Ovary (tissue), 9 donors: ENCODE measurements around the gene NRTN. TPM values are rescaled to one million over a fixed set of nuclear protein-coding genes. Genes with fewer than 3 reads are reported as not detected.

Source experiments
- DNase-seq, 5 donors: peaks; one replicate each; pipeline ENCODE4 v3.0.0-alpha.2; 2019 to 2020
- H3K27ac ChIP-seq, 2 donors: fragments of 200-600 bp; one replicate each; pipeline versions ENCODE4 v1.5.1 to v1.8.0; 2019 to 2022
- H3K27me3 ChIP-seq: fragments of 200-600 bp; one replicate; pipeline ENCODE4 v1.8.0; 2022
- H3K36me3 ChIP-seq: fragments of 200-600 bp; sonication (generic); one replicate; pipeline ENCODE4 v1.5.1; 2019
- H3K4me1 ChIP-seq: one replicate; pipeline ENCODE4 v1.8.1; 2013; ENCODE audit warnings: mild to moderate bottlenecking, moderate library complexity; ENCODE audit not compliant: insufficient read depth
- H3K4me3 ChIP-seq: fragments of 200-600 bp; sonication (generic); one replicate; pipeline ENCODE4 v1.5.1; 2017
- H3K9me3 ChIP-seq, 2 donors: fragments of 200-600 bp in 1 of 2; sonication (generic) in 1 of 2; one replicate each; pipeline versions ENCODE4 v1.5.1 to v1.8.1; 2013 to 2019; ENCODE audit warnings: mild to moderate bottlenecking in 1 of 2, moderate library complexity in 1 of 2
- CTCF ChIP-seq, 3 donors: fragments of 450-650 bp in 2 of 3; fragments of 200-600 bp in 1 of 3; IDR thresholded peaks; one replicate each; pipeline versions ENCODE4 v1.5.1 to v1.8.0; 2016 to 2022; ENCODE audit warnings: antibody characterized with exemption in 3 of 3, mild to moderate bottlenecking in 1 of 3
- EP300 ChIP-seq: sonication (generic); formaldehyde crosslinking; IDR thresholded peaks from one replicate; pipeline ENCODE4 v1.6.1; 2017; ENCODE audit warnings: antibody characterized with exemption
- POLR2A ChIP-seq: fragments of 450-650 bp; IDR thresholded peaks from one replicate; pipeline ENCODE4 v1.6.1; 2017; ENCODE audit warnings: antibody characterized with exemption, mild to moderate bottlenecking, moderate library complexity
- WGBS, 3 donors: extraction: QIAGEN DNeasy Blood & Tissue Kit in 1 of 3; methylation state at CpG; one replicate each; pipeline versions ENCODE4 v1.1.5 to v1.1.7; 2013 to 2017; 5-methylcytosine and 5-hydroxymethylcytosine counted together
- intact Hi-C, 4 donors: fragments of 100-400 bp; cut with DNase I; formaldehyde crosslinking; loops; one replicate each; pipeline versions ENCODE4 v1.11.0 to v1.15.1; 2022 to 2023
- polyA plus RNA-seq, 2 donors: library from polyadenylated mRNA; stranded (reverse); fragments of 200-250 nt in 1 of 2; fragments of 350-450 nt in 1 of 2; fragmentation: Illumina TruSeq in 1 of 2; extraction: RNeasy Lipid Tissue Mini Kit (QIAGEN cat#74804) in 1 of 2; gene quantifications; one replicate each; pipeline ENCODE4 v1.2.3, GENCODE V29; 2013 to 2014
- total RNA-seq, 7 donors: library from RNA; depleted of rRNA in 2 of 7; stranded (reverse); fragments of >200 nt in 2 of 7; fragmentation: NEBNext Ultra II Directional in 3 of 7; extraction: Animal tissue kit (Norgen Biotek cat#: 25700) in 3 of 7; gene quantifications; one replicate each; pipeline versions ENCODE4 v1.1.0 to v1.2.4, GENCODE V29; 2016 to 2023
- donor health status: DM: no; HTN: no; CAD: no; lungs with moderate emphysema.
- donor health status: DM: no; HTN: no; CAD: no.
- donor health status: Bipolar disorder and iron deficiency.
- donor health status: DM: yes; HTN: yes; CAD: no.
- donor health status: DM: no; HTN: no; CAD: no.
- donor health status: DM: yes; HTN: yes; CAD: no.

The NRTN gene
- total and polyA plus RNA-seq, 9 donors = 0.11 to 2.8 (median 0.65) TPM; not detected in 4

- no peak for DNase-seq
- intact Hi-C loops = loop anchor here in 1 of 4 donors (10.0 kb wide), 1 partner anchor 236 kb away; no protein-coding TSS in a partner anchor
- Histone ChIP-seq H3K9me3 (no peaks in the 10 kb centered on the region), H3K36me3 (peaks cover 2% of the 10 kb centered on the region), H3K4me3 (no peak overlapping the region), H3K27ac (no peak overlapping the region), H3K4me1 (no peaks in the 10 kb centered on the region), H3K27me3 (no peaks in the 10 kb centered on the region)
- 90 to 96% (median 92%) methylated on average over 5 of the region's 5 CpGs for WGBS, 3 donors
- TF ChIP-seq POLR2A (no peak), EP300 (no peak), CTCF (IDR thresholded peaks at IDR 0.05) (no peak)
Observed at GRCh38 chr19:5788422-5788821, 16.4 kb upstream of the NRTN start.

GRCh38 chr19:5789351-5789761 lies 15.5 kb upstream of the NRTN start:
- peaks cover 2% of the 10 kb centered on the region for H3K36me3 ChIP-seq
- no peak for TF ChIP-seq POLR2A
- TF ChIP-seq EP300 = no peak
- no peak for TF ChIP-seq CTCF (IDR thresholded peaks at IDR 0.05)
- intact Hi-C loops = loop anchor here in 1 of 4 donors (10.0 kb wide), 1 partner anchor 235 kb away; no protein-coding TSS in a partner anchor

GRCh38 chr19:5789886-5790558 lies 14.8 kb upstream of the NRTN start:
- WGBS, 3 donors = 68 to 76% (median 72%) methylated on average over 26 of the region's 26 CpGs
- Histone ChIP-seq H3K4me3 (peak overlapping the region; percentile 91), H3K4me1 (no peaks in the 10 kb centered on the region), H3K36me3 (peaks cover 2% of the 10 kb centered on the region), H3K27me3 (no peaks in the 10 kb centered on the region), H3K9me3 (no peaks in the 10 kb centered on the region), H3K27ac (peak overlapping the region; percentile 87 to 96)
- DNase-seq = peak in 3 of 5 donors; percentile 52 to 58 (median 54)
- TF ChIP-seq POLR2A (no peak), CTCF (IDR thresholded peaks at IDR 0.05) (no peak), EP300 (no peak)
- intact Hi-C loops = loop anchor here in 1 of 4 donors (10.0 kb wide), 1 partner anchor 235 kb away; no protein-coding TSS in a partner anchor

More at GRCh38 chr19:5789351-5789761, 15.5 kb upstream of the NRTN start:
- H3K27me3 ChIP-seq = no peaks in the 10 kb centered on the region
- H3K27ac ChIP-seq = no peak overlapping the region
- peak in 3 of 5 donors; percentile 49 to 53 (median 49) for DNase-seq
- WGBS, 3 donors = 90 to 94% (median 92%) methylated on average over 35 to 39 of the region's 39 CpGs
- H3K4me1 ChIP-seq = no peaks in the 10 kb centered on the region
- H3K4me3 ChIP-seq = no peak overlapping the region
- no peaks in the 10 kb centered on the region for H3K9me3 ChIP-seq

GRCh38 chr19:5790559-5791520 lies 14.0 kb upstream of the NRTN start, which contains the start of gene DUS3L:
DUS3L (minus strand) TSS chr19:5791163; CDS start chr19:5791141, 22 bp downstream.
- peak within 1 kb of the TSS; percentile 91 for H3K4me3 ChIP-seq
- TF ChIP-seq EP300 (peak; percentile 57), CTCF (IDR thresholded peaks at IDR 0.05) (no peak), POLR2A (peak; percentile 64)

More at GRCh38 chr19:5790559-5791520, 14.0 kb upstream of the NRTN start, which contains the start of gene DUS3L:
- Histone ChIP-seq H3K27me3 (no peaks in the 10 kb centered on the region), H3K27ac (peak within 1 kb of the TSS; percentile 87 to 96), H3K9me3 (no peaks in the 10 kb centered on the region), H3K4me1 (no peaks in the 10 kb centered on the region), H3K36me3 (peaks cover 2% of the 10 kb centered on the region)
- WGBS, 3 donors = 9 to 11% (median 11%) methylated on average over 66 to 72 of the region's 72 CpGs
- intact Hi-C loops = no loop called here
- DNase-seq = peak; percentile 95 to 97 (median 97)
